ENCODE measurements around the gene SLC4A4.

DNA sequence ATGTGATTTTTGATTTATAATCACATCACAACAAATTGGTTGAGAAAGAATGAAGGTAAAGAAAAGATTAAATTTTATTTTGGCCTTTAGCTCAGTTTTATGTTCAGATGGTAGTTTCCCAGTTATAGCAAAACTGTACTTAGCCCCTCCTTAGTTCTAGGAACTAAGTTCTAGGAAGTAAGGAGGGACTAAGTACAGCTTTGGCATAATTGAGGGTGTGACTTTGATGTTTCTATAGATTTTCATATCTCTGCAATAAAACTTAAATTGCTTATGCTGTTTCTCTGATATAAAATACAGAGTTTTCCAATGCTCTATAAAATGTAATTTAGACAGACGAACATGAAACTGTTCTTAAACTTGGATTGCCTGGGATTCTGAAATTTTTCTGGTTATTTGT, 46.6 kb upstream of the SLC4A4 start:
- TF ChIP-seq FOXK2 (IDR thresholded peaks at IDR 0.05) (no peak), FOXM1 (IDR thresholded peaks at IDR 0.05; ENCODE audit: borderline replicate concordance) (no peak), HDGF (IDR thresholded peaks at IDR 0.05; ENCODE audit: borderline replicate concordance) (no peak), LEF1 (IDR thresholded peaks at IDR 0.05; ENCODE audit: borderline replicate concordance) (no peak), FOXA1 (IDR thresholded peaks at IDR 0.05) (no peak), ARNT (IDR thresholded peaks at IDR 0.05) (no peak), ELF4 (IDR thresholded peaks at IDR 0.05) (no peak), SUZ12 (IDR thresholded peaks at IDR 0.05) (no peak)

Data from HEK293T (cell line).